SK-N-SH (cell line): ENCODE data around the gene GALNT17.

Source experiments
- GATA2 ChIP-seq: sonication (generic); formaldehyde crosslinking; IDR thresholded peaks from 2 replicates; pipeline ENCODE4 v1.5.0; 2020; ENCODE audit warnings: mild to moderate bottlenecking, missing genetic modification reagents
- MEF2A ChIP-seq: IDR thresholded peaks from 2 replicates; pipeline ENCODE4 v1.4.0; 2012; ENCODE audit warnings: low read depth, borderline replicate concordance
- POLR2AphosphoS5 ChIP-seq: IDR thresholded peaks from 2 replicates; pipeline ENCODE4 v1.6.1; 2012; ENCODE audit warnings: low read depth, low read length
- RCOR1 ChIP-seq: fragments of 150-350 bp; IDR thresholded peaks from 2 replicates; pipeline ENCODE4 v1.6.1; 2017; ENCODE audit warnings: antibody characterized with exemption, low read length
- TF ChIP-seq, protein P1 (sequence below): fragments of 200-600 bp; sonication (generic); IDR thresholded peaks from 2 replicates; pipeline ENCODE4 v1.6.1; 2017; ENCODE audit warnings: antibody characterized with exemption, mild to moderate bottlenecking, moderate library complexity
- TF ChIP-seq, protein P2 (sequence below): fragments of 150-350 bp; IDR thresholded peaks from 2 replicates; pipeline ENCODE4 v1.6.1; 2017; ENCODE audit warnings: antibody characterized with exemption, low read length, low read depth, borderline replicate concordance
- TF ChIP-seq, protein P3 (sequence below): IDR thresholded peaks from 2 replicates; pipeline ENCODE4; 2012
- TF ChIP-seq, protein P4 (sequence below): fragments of 150-350 bp; IDR thresholded peaks from 2 replicates; pipeline ENCODE4 v1.6.1; 2016; ENCODE audit warnings: mild to moderate bottlenecking, low read depth, low read length

DNA sequence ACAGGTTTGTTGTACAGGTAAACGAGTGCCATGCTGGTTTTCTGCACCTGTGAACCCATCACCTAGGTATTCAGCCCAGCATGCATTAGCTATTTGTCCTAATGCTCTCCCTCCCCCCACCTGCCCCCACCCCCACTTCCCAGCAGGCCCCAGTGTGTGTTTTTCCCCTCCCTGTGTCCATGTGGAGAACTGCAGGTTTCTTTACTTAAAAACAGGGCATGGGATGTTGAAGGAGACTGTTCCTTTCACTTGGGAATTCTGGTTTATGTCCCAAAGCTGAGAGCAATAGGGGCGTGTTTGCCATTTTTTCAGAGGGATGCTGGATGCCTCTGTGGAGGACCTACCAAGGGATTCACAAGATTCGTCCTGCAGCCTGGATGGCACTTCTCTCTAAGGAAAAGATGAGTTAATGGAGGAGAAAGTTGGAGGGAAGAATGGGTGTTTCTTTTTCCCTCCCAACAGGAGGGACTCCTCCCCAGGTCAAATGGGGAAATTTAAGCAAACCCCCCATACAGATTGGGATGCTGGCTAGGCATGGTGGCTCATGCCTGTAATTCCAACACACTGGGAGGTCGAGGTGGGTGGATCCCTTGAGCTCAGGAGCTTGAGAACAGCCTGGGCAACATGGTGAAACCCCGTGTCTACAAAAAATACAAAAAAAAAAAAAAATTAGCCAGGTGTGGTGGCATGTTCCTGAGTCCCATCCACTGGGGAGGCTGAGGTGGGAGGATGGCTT lies 136.0 kb downstream of the GALNT17 start:
- TF ChIP-seq, protein P1, sequence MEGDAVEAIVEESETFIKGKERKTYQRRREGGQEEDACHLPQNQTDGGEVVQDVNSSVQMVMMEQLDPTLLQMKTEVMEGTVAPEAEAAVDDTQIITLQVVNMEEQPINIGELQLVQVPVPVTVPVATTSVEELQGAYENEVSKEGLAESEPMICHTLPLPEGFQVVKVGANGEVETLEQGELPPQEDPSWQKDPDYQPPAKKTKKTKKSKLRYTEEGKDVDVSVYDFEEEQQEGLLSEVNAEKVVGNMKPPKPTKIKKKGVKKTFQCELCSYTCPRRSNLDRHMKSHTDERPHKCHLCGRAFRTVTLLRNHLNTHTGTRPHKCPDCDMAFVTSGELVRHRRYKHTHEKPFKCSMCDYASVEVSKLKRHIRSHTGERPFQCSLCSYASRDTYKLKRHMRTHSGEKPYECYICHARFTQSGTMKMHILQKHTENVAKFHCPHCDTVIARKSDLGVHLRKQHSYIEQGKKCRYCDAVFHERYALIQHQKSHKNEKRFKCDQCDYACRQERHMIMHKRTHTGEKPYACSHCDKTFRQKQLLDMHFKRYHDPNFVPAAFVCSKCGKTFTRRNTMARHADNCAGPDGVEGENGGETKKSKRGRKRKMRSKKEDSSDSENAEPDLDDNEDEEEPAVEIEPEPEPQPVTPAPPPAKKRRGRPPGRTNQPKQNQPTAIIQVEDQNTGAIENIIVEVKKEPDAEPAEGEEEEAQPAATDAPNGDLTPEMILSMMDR = no peak
- TF ChIP-seq POLR2AphosphoS5 (no peak), GATA2 (CRISPR knock-in tag) (no peak), RCOR1 (no peak), MEF2A (no peak)
- TF ChIP-seq, protein P2, sequence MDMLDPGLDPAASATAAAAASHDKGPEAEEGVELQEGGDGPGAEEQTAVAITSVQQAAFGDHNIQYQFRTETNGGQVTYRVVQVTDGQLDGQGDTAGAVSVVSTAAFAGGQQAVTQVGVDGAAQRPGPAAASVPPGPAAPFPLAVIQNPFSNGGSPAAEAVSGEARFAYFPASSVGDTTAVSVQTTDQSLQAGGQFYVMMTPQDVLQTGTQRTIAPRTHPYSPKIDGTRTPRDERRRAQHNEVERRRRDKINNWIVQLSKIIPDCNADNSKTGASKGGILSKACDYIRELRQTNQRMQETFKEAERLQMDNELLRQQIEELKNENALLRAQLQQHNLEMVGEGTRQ = no peak
- TF ChIP-seq, protein P3, sequence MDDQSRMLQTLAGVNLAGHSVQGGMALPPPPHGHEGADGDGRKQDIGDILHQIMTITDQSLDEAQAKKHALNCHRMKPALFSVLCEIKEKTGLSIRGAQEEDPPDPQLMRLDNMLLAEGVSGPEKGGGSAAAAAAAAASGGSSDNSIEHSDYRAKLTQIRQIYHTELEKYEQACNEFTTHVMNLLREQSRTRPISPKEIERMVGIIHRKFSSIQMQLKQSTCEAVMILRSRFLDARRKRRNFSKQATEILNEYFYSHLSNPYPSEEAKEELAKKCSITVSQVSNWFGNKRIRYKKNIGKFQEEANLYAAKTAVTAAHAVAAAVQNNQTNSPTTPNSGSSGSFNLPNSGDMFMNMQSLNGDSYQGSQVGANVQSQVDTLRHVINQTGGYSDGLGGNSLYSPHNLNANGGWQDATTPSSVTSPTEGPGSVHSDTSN = no peak
- TF ChIP-seq, protein P4, sequence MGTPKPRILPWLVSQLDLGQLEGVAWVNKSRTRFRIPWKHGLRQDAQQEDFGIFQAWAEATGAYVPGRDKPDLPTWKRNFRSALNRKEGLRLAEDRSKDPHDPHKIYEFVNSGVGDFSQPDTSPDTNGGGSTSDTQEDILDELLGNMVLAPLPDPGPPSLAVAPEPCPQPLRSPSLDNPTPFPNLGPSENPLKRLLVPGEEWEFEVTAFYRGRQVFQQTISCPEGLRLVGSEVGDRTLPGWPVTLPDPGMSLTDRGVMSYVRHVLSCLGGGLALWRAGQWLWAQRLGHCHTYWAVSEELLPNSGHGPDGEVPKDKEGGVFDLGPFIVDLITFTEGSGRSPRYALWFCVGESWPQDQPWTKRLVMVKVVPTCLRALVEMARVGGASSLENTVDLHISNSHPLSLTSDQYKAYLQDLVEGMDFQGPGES = no peak
